ENCODE measurements around the gene THRB. TPM values are rescaled to one million over a fixed set of nuclear protein-coding genes. Genes with fewer than 3 reads are reported as not detected.

The THRB gene
- total RNA-seq, 1 experiment from 2014 or later, result 1.3 TPM

DNA sequence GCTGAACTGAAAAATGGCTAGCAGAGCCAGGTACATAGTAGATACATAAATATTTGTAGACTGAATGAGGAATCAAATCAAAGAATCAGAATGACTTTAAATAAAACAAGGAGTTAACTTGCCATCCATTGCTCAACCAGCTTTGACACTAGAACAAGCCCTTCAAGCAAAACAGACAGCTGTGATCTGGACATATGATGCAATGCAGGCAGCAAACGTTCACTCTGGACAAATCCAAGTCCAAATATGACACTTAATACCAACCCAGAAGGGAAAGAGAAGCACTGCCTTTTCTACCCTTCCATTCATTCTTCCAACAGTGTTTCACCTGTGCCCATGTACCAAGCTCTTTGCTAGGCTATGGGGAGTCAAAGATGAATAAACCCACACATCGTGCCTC, 4.5 kb downstream of the THRB start:
- no peak for DNase-seq (ENCODE audit: low read depth)

- no peak for DNase-seq (ENCODE audit: low read depth)
These were observed 7.1 kb downstream of the THRB start for GRCh38 chr3:24487325-24488262.

- no peak for DNase-seq (ENCODE audit: low read depth)
These were observed 9.1 kb downstream of the THRB start for GRCh38 chr3:24485511-24485910.

- DNase-seq (ENCODE audit: low read depth), result no peak
These were observed 10.8 kb downstream of the THRB start for GRCh38 chr3:24483873-24484272.

- DNase-seq (ENCODE audit: low read depth), result no peak
These were observed 12.4 kb downstream of the THRB start for GRCh38 chr3:24482096-24482705.

DNA sequence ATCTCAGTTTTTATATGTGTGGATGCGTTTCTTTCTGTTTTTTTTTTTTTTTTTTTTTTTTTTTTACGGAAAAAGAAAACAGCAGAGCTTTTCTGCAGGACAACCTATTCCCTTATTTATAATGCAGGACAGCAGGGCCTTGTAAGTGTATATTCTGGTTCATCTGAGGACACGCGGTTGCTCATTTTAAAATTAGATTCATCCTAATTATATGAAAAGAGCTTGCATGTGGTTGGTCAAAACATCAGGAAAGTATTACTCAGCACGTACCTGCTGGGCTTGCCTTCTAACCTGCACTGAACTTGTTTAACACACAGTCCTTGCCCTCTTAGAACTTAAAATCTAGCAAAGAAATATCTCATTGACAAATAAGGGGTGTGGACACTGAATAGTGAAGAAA, 13.5 kb downstream of the THRB start:
- DNase-seq (ENCODE audit: low read depth), result no peak

DNA sequence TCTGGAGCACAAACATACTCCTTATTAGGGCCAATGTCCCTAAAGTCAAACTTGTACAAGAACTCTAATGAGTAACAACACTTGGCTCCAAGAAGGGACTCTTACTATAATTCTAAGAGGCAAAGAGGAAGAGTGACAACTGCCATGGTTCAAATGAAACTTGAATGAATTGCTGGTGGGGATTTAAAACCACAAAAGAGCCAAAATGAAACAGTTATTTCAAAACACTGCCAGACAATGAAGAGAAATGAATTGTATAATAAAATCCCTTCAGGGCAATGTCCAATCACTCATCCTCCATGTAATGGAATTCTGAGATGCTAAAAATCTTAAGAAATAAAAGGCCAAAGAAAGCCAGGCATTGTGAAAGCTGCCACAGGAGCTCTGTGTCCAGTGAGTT, 14.2 kb downstream of the THRB start:
- DNase-seq (ENCODE audit: low read depth), result peak; percentile 40

GRCh38 chr3:24479816-24480215, 14.8 kb downstream of the THRB start:
- peak; percentile 50 for DNase-seq (ENCODE audit: low read depth)

GRCh38 chr3:24476871-24477656, 17.6 kb downstream of the THRB start:
- DNase-seq (ENCODE audit: low read depth), result no peak

- peak; percentile 71 for DNase-seq (ENCODE audit: low read depth)
These were observed 18.7 kb downstream of the THRB start for GRCh38 chr3:24475925-24476324.

- no peak for DNase-seq (ENCODE audit: low read depth)
These were observed 19.8 kb downstream of the THRB start for GRCh38 chr3:24474862-24475261.

DNA sequence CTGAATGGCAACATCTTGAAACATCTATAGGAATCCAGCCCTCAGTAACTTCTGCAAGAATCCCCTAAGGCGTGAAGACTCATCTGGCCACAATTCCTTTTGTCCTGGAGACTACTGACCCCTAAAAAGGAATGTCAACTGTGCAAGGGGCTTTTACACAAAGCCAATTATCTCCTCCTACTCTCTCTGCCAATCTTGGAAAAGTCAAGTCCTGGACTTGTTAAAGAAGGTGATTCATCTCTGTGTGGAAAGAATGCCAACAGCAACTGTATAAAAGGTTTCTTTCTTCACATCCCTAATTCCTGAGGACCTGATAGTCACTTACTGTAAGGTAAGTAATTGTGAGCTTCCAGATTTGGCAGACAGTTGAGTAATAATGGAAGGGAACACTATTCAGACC, 22.3 kb downstream of the THRB start:
- peak; percentile 78 for DNase-seq (ENCODE audit: low read depth)

DNA sequence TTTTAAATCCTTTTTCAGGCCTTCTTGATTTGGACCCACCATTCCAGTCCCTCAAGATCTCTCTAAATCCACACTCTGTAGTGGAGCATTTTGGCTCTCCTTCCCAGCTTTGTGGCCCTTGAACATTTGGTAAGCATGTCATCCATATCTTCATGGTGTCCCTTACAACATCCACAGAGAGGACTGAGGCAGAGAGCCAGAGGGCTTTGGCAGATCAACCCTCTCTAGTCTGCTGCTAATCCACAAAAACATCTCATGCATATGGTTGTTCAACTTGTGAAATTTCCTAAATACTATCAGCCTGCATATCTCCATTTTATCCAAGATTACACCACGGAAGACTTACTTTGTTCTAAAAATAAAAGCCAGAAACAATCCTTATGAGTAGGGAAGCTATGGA, 23.2 kb downstream of the THRB start:
- no peak for DNase-seq (ENCODE audit: low read depth)

DNA sequence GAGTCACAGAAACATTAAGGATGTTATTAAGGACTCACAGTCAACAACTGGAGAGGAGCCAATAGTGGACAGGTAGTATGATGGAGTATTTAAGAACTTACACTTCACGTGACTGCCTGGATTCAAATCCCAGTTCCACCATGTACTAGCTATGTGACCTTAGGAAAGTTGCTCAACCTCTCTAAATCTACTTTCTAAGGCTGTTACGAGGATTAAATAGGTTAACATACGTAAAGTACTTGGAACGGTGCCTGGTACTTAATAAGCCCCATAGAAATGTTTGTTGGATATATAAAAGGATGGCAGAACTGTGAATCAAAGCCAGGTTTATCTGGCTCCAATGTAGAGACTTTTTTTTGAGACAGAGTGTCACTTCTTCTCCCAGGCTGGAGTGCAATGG, 24.4 kb downstream of the THRB start:
- DNase-seq (ENCODE audit: low read depth), result no peak

DNA sequence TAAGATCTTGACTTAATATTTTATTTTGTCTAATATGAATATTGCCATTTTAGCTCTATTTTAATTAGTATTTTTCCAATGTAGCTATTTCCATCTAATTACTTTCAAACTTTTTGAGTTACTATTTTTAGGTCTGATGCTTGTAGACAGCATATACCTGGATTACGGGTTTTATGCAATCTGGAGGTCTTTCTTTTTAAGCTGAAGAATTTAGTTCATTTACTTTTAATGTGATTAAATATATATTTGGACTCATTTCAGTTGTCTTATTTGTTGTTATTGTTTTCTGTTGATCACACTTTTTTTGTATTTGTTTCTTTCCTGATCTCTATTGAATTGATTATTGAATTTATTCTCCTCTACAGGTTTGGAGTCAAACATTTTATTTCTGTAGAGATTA, 30.3 kb downstream of the THRB start:
- DNase-seq (ENCODE audit: low read depth), result no peak

GRCh38 chr3:24462737-24463136, 31.9 kb downstream of the THRB start:
- DNase-seq (ENCODE audit: low read depth), result no peak

DNA sequence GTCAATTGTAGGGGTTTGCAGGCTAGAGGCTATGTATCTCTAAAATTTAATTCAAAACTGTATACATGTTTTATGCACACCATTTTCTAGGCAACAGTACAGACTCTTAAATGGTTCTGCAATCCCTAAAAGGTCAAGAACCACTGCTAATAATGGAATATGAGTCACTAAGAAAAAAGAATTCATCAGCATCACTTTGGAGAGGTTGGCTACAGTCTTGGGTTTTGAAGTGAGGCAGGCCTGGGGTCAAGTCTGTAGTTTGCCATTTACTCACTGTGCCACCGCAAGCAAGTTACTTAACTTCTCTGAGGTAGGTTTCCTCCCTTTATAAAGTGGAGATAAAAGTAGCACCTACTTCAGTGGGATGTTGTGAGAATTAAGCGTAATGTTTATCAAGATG, 33.7 kb downstream of the THRB start:
- peak; percentile 8 for DNase-seq (ENCODE audit: low read depth)

- no peak for DNase-seq (ENCODE audit: low read depth)
These were observed 36.9 kb downstream of the THRB start for GRCh38 chr3:24457719-24458118.

DNA sequence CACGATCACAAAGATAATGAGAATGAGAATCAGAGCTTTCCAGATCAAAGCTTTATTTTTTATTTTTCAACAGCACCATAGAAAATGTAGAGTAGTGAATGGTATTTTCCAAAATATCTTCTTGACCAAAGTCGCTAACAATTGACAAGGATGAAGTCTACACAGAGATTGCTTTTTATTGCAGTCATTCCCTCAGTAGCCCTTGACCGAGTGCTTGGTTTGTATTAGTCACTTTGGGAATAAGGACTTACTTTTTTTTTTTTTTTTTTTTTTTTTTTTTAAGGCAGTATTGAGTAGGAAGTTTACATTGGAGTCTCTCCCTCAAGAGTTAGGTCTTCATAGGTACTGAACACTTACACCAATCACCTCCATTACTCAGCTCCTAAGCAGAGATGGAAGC, 39.8 kb downstream of the THRB start:
- peak; percentile 7 for DNase-seq (ENCODE audit: low read depth)

- no peak for DNase-seq (ENCODE audit: low read depth)
These were observed 40.3 kb downstream of the THRB start for GRCh38 chr3:24454393-24454792.

- peak; percentile 35 for DNase-seq (ENCODE audit: low read depth)
These were observed 43.1 kb downstream of the THRB start for GRCh38 chr3:24451461-24452099.

Data from M059J (cell line).